NT2/D1 (cell line): Measurements from ENCODE around the gene TENM4.

Experiments used
- SUZ12 ChIP-seq: IDR thresholded peaks from 2 replicates; pipeline ENCODE4 v1.6.1; 2011; ENCODE audit not compliant: insufficient read length, insufficient read depth; ENCODE audit errors: extremely low read depth
- YY1 ChIP-seq: IDR thresholded peaks from 2 replicates; pipeline ENCODE4 v1.6.1; 2011; ENCODE audit not compliant: insufficient read length, insufficient read depth
- ZNF274 ChIP-seq: IDR thresholded peaks from 2 replicates; pipeline ENCODE4 v1.6.1; 2011; ENCODE audit warnings: mild to moderate bottlenecking, low read depth, low read length

DNA sequence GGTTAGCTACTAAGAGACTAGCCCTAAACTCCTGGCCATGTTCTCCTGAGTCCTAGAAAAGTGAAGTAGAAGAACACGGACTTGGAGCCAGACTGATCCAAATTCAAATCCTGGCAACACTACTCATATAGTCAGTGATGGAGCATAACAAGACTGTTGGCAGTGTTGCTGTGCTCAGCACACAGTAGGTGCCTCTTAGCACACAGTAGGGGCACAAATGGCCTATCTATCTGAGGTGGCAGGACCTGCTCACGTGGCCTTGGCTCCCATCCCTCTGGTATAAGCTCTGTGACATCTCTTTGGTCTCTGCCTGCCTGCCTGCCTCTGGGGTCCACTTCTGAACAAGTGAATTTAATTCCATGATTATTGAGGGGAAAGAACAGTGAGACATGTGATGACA lies 15.4 kb downstream of the TENM4 start:
- TF ChIP-seq YY1 (no peak), ZNF274 (no peak), SUZ12 (no peak)
